GM19397 (cell line): ENCODE data around the gene ALOX12B.

Experiments used
- ATAC-seq: cut with Tn5 transposase; IDR thresholded peaks from one replicate; pipeline ENCODE4 v1.9.1; 2021; ENCODE audit warnings: mild to moderate bottlenecking, moderate library complexity; ENCODE audit not compliant: unreplicated experiment

The ALOX12B gene

DNA sequence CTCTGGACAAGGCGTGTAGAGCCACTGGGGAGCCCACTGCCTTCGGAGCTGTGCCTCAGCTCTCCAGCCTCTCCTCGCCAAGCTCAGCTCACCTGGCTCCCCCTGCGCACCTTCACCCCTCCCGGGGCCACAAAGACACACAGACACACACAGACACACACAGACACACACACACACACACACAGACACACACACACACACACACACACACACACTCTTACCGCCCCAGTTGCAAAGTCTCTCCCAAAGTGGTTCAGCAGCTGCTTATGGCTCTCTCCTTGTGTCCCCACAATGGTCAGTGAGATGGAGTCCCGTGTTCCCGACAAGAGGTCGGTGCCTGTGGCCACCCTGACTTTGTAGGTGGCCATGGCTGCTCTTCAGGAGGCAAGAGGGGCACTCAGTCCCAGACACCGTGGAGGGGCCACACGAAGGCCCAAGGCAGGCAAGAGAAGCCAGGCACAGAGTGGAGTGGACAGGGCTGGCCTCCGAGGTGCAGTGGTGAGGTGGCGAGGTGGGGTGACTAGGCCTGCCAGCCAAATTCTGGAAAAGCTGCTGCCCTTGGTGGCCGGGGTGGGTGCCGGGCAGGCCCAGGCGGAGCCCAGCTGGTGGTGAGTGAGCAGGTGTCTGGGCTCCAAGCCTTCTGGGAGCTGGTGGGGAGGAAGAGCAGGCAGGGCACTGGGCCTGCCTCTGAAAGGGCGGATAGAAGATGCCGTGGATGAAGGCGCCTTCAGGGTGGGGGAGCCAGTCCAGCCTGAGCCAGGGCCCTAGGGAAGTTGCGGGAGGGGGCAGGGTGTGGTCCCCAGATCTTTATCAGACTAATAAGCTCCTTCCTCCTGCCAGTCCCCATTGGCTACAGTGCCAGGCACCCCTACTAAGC lies at the start of gene ALOX12B:
TSS of gene ALOX12B (minus strand) at position 642 of the 877 bp plus-strand sequence. CDS start at position 368, 274 bp downstream.
- no peak for ATAC-seq

DNA sequence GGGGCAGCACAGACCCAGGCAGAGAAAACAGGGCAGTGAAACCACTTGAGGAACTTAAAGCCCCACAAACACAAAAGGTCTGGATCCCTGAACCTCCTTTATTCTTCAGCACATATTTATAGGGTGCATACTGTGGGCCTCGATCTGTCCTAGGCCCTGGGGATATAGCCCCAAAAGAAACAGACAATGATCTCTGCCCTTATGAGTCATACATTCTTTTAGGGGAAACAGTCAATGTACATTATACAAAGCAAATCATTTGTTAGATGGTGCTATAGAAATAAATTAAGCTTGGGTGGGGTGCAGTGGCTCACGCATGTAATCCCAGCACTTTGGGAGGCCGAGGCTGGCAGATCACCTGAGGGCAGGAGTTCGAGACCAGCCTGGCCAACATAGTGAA lies 46.4 kb upstream of the ALOX12B start:
- ATAC-seq: no peak

DNA sequence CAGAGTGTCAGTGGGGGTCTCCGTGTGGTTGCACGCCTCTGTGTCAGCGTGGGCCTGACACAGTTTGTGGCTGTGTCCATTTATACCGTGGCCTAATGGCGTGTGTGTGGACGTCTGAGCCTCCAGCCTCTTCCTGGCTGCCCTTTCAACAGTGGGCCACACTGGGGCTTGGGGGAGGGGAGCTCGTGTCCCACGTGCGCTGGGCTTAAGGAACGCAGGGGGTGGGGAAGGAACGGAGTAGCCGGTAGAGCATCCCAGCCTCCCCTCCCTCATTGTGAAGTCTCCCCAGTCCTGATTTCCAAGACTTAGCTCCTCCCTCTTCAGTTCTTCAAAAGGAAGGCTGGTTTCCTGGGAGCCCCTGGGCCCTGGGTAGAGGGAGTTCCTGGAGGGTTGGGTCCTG lies 45.9 kb upstream of the ALOX12B start:
- ATAC-seq: no peak

- ATAC-seq: no peak
These were observed 44.4 kb upstream of the ALOX12B start for GRCh38 chr17:8131844-8132441.

GRCh38 chr17:8128125-8128784 lies 40.7 kb upstream of the ALOX12B start:
- ATAC-seq: no peak

DNA sequence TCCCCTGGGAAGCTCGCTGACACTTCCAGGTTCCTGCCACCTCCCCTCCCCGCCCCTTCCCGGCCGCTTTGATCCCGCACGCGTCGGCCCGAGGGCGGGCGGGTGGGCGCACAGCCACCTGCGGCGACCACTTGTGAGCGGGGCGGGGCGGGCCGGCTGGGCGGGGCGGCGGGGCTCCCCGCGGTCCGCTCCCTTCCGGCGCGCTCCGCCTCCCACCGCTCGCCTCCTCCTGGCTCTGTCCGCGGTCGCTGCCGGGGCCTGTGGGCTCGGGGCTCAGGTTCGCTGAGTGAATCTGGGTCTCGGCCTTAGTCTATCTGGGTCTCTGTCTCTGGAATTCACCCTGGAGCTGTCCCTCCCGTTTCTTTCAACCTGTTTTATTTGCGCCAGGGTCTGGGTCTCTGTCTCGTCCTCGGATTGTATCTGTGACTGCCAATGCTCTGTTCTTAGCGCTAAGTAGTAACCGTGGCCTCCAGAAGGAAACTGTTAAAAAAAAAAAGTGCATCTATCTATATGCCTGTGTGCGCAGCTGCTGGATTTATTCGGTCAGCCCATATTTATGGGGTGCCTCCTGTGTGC lies 39.1 kb upstream of the ALOX12B start:
- no peak for ATAC-seq

GRCh38 chr17:8125947-8126490 lies 38.5 kb upstream of the ALOX12B start:
- no peak for ATAC-seq

- no peak for ATAC-seq
These were observed 37.8 kb upstream of the ALOX12B start for GRCh38 chr17:8125154-8125946.

- no peak for ATAC-seq
These were observed 37.0 kb upstream of the ALOX12B start for GRCh38 chr17:8124350-8125153.

GRCh38 chr17:8123695-8124349 lies 36.3 kb upstream of the ALOX12B start, which contains the start of gene HES7:
TSS of gene HES7 (minus strand) at chr17:8124106. CDS start at chr17:8124084, 22 bp downstream.
- ATAC-seq: no peak

DNA sequence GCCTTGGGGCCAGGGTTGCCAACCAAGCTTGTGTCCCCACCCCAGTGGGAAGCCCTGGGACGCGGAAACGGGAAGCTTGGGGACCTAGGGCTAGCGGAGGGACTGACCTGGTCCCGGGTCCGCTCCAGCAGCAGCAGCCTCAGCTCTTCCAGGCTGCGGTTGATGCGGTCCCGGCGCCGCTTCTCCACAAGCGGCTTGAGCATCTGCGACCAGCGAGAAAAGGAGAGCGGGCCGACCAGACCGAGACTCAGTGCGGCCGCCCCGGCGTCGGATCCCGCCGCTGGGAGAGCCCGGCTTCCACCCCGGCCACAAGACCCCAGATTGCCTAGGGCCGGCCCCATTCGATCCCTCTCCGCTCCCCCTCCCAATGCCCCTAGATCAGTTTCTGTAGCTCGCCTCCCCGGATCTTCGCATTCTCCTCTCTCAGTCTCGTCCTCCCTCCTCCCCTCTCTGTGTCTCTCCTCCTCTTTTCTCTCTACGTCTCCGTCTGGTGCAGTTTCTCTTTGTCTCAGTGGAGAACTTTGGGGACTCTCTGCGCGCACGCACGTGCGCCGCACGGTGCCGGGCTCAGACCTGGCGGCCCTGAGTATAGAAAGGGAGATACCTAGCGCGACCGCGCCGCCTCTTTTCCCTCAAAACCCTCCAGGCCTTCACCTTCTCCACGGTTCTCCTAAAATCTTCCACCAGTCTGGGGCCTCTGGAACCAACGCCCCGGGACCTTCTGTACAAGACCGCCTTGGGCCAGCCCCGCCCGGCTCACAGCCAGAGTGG lies 35.6 kb upstream of the ALOX12B start:
- no peak for ATAC-seq

DNA sequence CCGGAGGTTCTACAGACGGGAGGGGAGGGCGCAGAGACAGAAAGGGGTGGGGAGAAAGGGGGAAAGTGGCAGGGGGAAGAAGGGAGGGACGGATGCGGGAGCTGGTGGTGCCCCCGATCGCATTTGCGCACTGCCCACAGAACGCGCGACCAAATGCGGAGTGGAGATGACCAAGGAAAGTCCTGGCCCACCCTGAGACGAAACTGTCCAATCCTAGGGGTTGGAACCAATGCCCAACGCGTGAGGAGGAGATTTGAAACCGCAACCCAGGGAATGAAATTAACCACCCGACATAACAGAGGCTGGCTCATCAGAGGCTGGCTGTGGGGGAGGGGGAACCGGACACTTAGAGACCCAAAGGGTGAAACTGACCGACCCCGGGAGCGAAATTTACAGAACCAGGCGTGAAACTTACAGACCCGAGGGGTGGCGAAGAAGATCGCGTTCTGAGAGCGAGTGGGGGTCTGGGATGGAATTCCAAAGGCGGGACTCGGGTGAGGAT lies 35.0 kb upstream of the ALOX12B start:
- ATAC-seq: no peak

GRCh38 chr17:8121681-8122421 lies 34.3 kb upstream of the ALOX12B start:
- peak; percentile 28 for ATAC-seq

DNA sequence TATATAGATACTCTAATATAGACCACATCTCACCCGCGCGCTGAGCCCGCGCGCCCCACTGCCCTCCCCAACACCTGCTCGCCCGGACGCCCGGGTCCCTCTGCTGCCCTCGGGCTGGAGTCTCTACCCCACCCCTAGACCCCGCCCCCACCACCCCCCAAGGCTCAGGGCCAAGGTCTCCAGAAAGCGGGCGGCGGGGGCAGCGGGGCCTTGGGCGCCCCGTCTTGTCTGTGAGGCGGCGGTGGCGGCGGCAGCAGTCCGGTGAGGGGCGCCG lies 33.8 kb upstream of the ALOX12B start:
- ATAC-seq: peak; percentile 0

DNA sequence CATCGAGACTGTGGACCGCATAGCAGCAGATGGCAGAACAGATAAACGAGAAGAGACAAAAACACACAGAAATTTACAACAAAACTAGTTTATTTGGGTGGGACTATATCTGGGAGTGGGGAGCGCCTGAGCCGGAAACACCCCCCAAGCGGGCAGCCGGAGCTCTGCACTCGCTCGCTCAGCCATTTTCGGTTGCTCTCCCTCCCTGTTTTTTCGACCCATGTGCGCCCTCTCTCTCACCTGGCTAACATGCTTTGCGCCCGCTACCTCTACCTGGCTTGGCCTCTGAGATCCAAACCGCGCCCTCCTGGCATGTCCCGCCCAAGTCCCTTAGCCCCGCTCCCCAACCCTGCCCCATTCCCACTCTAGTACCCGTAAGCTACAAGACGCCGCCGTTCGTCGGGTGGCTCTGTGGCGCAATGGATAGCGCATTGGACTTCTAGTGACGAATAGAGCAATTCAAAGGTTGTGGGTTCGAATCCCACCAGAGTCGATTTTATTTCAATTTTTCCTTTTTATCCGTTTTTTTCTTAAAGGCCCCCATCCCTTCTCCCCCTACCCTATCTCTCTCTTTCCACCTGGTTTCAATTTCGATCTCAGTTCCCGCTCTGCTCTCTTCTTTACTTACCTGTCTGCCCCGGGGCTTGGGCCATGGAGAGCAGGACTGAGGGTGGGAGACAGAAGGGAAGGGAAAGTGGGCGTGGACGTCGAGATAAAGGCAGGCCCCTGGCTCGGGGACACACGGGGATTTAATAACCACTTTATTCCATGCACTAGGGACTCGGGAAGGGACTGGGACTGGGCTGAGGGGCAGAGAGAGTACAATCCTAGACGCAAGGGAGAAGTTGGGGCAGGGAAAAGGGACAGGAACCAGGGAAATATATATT lies 33.2 kb upstream of the ALOX12B start:
- ATAC-seq: no peak
